Stimulated activated CD4-positive, alpha-beta T cell treated with anti-CD3 and anti-CD28 coated beads, Interleukin-12 subunit alpha, Interleukin-12 subunit beta, amount 100 ng/mL, for 24 hours (primary cell): ENCODE results near the gene ITPR2.
"Not testable (repeated sequence)": the region's sequence is repeated elsewhere in the genome, so short reads cannot be mapped to it uniquely, and the experiment has no call there.

Source experiments
- DNase-seq, 2 experiments: peaks; one replicate each; pipeline ENCODE4 v3.0.0-alpha.2; 2020; ENCODE audit warnings: low read depth in 2 of 2

ITPR2 gene

GRCh38 chr12:26832822-26833742 is at the start of gene ITPR2:
Gene ITPR2 (minus strand): TSS chr12:26833194. CDS start chr12:26832781, 413 bp downstream.
- peak; percentile 84 to 93 for DNase-seq

GRCh38 chr12:26880625-26881024 is 47.6 kb upstream of the ITPR2 start:
- no peak for DNase-seq

DNA sequence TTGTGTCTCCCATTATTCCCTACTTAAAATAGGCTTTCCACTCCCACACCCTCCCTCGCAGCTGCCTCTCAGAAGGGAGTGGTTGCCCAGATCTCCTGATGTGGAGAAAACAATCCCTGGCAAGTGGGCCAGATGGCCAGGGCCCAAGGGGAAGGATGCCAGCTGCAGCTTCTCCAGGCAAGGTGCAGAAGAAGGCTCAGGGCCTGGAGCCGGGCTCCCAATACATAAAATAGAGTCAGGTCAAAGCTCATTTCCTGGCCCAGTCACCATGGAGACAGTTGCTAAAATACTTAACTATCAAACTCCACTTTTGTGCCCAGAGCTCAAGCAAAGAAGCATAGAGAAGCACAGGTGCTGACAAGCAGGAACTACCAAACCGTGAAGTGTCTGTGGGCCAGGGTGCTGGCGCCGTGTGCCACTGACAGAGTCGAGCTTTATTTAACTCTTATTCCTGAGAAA is 45.7 kb upstream of the ITPR2 start:
- no peak for DNase-seq

- no peak for DNase-seq
Observed at GRCh38 chr12:26874501-26875296, 41.7 kb upstream of the ITPR2 start.

DNA sequence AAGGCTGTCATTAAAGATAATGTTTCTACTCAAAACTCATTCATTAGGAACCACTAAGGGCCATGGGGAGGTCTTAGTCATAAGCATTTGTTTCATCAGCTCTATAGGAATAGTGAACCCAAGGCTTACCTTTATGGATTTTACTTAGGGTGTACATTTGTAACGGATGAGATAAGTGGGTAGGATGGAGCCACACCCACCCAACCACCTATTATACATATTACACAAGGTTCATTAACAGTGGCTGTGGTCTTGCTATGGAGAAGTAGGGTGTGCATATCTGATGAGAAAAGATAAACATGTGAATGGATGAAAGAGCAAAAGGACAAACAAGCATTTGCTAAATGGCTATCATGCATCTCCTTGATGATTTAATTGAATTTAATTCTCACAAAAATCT is 39.6 kb upstream of the ITPR2 start:
- no peak for DNase-seq

GRCh38 chr12:26871985-26872384 is 39.0 kb upstream of the ITPR2 start:
- DNase-seq: no peak

- DNase-seq: no peak
Observed at GRCh38 chr12:26870491-26871419, 37.8 kb upstream of the ITPR2 start.

GRCh38 chr12:26869908-26870459 is 37.0 kb upstream of the ITPR2 start:
- no peak for DNase-seq

DNA sequence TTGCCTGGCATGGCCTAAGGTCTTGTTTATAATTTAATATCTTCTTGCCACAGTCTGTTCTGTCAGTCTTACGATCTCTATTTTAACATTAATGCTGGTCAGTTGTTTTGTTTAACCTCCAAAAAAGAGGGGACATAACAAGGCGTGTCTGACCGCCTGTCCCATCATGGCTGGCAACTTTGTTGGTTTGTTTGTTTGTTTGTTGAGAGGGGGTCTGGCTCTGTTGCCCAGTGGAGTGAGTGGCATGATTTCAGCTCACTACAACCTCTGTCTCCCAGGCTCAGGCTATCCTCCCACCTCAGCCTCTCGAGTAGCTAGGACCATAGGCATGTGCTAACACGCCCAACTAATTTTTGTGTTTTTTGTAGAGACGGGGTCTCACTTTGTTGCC is 36.1 kb upstream of the ITPR2 start:
- DNase-seq: no peak

- no peak for DNase-seq
Observed at GRCh38 chr12:26868447-26869103, 35.6 kb upstream of the ITPR2 start.

DNA sequence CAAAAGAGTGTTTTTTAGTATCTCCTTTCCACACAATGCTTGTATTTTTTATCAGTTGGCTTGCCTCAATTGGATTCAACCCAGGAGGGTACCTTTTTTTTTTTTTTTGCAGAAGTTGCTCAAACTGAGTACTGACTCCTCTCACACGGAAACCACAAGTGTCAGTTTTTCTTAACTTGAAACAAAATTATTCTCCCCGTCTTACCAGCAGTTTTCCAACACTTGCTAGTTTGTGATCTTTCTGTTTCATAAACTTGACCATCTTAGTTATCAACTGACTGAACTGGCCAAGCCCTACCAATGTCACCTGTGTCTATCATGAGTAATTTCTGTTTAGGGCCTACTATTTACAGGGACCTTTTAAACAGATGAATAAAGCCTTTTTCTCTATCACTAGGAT is 34.1 kb upstream of the ITPR2 start:
- no peak for DNase-seq

DNA sequence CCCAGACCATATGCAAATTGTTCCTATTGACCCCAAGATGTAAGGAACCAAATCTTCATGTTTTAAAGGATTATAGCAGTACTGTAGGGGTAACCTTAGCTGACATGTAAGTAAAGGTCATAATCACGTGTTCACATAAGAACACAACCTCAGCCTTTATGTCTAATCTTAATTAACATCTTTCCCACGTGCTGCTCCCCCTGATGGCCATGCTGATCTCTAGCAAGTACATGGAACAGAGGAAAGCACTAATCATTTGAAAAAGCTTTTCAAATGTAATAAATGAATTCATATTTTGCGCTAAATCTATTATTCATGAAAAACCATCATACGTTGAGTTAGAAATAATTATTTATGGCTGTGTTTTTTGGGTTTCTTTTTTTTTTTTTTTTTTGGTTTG is 30.5 kb upstream of the ITPR2 start:
- no peak for DNase-seq

GRCh38 chr12:26862787-26863186 is 29.8 kb upstream of the ITPR2 start:
- not testable (repeated sequence) for DNase-seq

DNA sequence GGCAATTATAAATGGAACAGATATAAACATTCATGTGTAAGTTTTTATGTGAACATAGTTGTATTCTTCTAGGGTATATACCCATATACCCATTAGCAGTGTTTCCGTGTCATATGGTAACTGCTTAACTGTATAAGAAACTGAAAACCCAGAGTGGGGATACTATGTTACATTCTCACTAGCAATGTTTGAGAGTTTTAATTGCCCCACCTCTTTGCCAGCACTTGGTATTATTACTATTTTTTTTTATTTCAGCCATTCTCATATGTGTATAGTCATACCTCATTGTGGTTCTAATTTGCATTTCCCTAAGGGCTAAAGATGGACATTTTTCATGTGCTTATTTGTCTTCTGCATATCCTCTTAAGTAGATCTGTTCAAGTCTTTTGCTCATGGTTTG is 28.7 kb upstream of the ITPR2 start:
- DNase-seq: no peak

DNA sequence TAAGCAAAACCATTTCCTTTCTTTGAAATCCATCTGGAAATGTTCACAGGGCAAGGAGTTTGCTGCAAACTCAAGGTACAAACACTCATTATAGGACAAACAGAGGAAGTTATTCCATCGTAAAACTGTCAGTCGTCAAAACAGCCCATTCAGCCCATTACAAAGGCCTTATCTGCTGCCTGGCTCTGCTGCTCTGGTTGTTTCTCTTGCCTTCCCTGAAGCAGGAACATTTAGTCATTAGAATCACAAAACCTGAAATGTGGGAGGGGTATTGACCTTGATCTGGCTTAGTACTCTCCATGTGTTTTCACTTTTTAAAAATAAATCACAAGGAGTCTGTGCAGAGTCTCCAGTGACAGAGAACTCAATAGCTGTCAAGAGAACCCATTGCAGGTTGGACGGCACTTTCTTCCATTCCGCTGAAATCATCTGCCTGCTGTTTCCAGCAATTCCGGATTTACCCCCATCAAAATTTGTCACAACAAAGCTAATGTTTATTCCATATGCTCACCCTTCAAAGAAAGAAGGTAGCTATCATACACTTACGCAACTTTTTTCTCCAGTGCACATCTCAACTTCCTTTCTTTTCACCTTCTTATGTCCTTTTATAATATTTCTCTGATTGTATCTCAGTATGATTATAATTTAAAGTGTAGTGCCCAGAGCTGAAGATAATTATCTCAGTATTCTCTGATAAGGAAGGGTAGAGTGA is 24.6 kb upstream of the ITPR2 start:
- DNase-seq: no peak

- no peak for DNase-seq
Observed at GRCh38 chr12:26855337-26855736, 22.3 kb upstream of the ITPR2 start.

DNA sequence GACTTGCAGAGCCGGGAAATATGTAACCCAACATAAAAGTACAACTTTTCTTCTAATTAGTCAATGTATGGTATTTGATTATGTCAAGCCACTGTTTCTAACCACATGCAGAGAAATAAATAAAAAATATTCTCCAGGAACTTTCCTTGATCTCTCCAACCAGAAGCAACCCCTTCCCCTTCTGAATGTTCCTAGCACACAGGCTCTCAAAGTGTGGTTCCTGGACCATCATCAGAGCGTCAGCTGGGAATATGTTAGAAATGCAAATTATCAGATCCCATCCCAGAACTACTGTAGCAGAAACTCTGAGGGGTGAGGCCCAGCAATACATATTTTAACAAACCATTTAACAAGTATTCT is 21.0 kb upstream of the ITPR2 start:
- no peak for DNase-seq

DNA sequence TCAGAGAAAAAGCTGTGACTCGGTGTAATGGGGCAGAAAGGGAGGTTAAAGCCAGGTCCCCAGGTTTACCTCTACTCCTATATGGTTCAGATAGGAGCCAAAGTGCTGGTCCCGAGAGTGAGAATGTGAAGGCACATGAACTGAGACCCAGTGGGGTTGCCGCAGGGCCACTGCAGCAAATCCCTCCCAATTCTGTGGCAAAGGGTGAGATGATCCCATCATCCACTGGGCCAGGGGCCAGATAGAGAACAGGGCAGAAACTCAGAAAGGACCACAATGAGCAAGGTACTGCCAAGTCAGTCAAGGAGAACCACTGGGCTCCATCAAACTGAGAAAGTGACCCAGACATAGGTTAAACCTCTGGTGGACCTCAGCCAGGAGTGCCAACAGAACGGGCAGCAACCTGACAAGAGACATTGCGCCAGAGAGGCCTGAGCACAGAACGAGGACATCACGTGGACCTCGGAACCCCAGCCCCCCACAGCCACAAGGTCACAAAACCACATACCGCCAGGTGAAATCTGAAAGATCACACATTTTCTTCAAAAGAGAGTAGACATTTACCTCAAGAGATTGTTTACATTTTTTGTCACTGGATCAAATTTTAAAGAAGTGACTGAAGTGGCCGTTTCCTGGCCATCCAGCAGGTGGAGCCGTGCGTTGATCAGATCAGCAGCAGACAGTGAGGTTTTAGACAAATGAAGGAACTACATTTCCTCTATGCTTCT is 20.5 kb upstream of the ITPR2 start:
- DNase-seq: peak; percentile 32 to 62

- DNase-seq: no peak
Observed at GRCh38 chr12:26851031-26851809, 18.2 kb upstream of the ITPR2 start.
